Ishikawa (cell line): ENCODE results near the gene RABGAP1.

ENCODE experiments used
- CEBPB ChIP-seq: IDR thresholded peaks from 2 replicates; pipeline ENCODE4 v1.6.1; 2012
- CREB1 ChIP-seq: IDR thresholded peaks from 2 replicates; pipeline ENCODE4 v1.6.1; 2012; ENCODE audit warnings: low read depth
- EGR1 ChIP-seq: IDR thresholded peaks from 2 replicates; pipeline ENCODE4 v1.6.1; 2012
- EP300 ChIP-seq: IDR thresholded peaks from 2 replicates; pipeline ENCODE4 v1.6.1; 2012; ENCODE audit warnings: borderline replicate concordance
- FOXM1 ChIP-seq: IDR thresholded peaks from 2 replicates; pipeline ENCODE4 v1.6.1; 2012; ENCODE audit warnings: low read depth, borderline replicate concordance
- NFIC ChIP-seq: IDR thresholded peaks from 2 replicates; pipeline ENCODE4 v1.6.1; 2012
- RAD21 ChIP-seq: IDR thresholded peaks from 2 replicates; pipeline ENCODE4 v1.6.1; 2012; ENCODE audit warnings: low read depth
- TAF1 ChIP-seq: IDR thresholded peaks from 2 replicates; pipeline ENCODE4 v1.6.1; 2012; ENCODE audit warnings: low read depth, mild to moderate bottlenecking
- TCF12 ChIP-seq: IDR thresholded peaks from 2 replicates; pipeline ENCODE4 v1.6.1; 2012; ENCODE audit warnings: low read depth
- TEAD4 ChIP-seq: IDR thresholded peaks from 2 replicates; pipeline ENCODE4 v1.6.1; 2012
- YY1 ChIP-seq: IDR thresholded peaks from 2 replicates; pipeline ENCODE4 v1.6.1; 2012; ENCODE audit warnings: low read depth
- ZBTB7A ChIP-seq: IDR thresholded peaks from 2 replicates; pipeline ENCODE4 v1.6.1; 2012; ENCODE audit warnings: low read depth
- TF ChIP-seq, protein P1 (sequence below): IDR thresholded peaks from 2 replicates; pipeline ENCODE4 v1.6.1; 2012
- TF ChIP-seq, protein P2 (sequence below): IDR thresholded peaks from 2 replicates; pipeline ENCODE4 v1.6.1; 2012; ENCODE audit warnings: low read depth, mild to moderate bottlenecking
- TF ChIP-seq, protein P3 (sequence below): IDR thresholded peaks from 2 replicates; pipeline ENCODE4 v1.6.1; 2012

RABGAP1 gene

DNA sequence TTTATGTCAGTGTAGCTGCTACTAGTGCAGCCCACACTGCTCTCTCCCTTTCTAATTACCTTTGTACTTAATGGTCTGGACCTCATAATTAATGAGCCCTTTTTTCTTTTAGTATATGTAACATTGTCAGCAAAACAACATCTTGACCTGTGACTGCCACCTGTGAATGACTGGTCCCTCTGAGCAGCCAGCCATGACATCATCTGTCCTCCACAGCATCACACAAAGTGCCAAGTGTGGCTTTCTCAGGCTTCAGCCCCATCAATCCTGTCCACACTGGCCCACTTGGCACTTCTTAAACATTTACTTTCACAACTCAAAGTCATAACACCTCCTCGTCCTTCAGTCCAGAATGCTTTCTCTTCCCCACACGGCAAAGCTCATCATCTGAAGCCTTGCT, 197.3 kb downstream of the RABGAP1 start:
- TF ChIP-seq RAD21 (no peak), ZBTB7A (no peak), TAF1 (no peak), NFIC (no peak), CREB1 (no peak), TCF12 (no peak), TEAD4 (no peak), YY1 (no peak), CEBPB (no peak)
- TF ChIP-seq, protein P1, sequence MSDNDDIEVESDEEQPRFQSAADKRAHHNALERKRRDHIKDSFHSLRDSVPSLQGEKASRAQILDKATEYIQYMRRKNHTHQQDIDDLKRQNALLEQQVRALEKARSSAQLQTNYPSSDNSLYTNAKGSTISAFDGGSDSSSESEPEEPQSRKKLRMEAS, result no peak

DNA sequence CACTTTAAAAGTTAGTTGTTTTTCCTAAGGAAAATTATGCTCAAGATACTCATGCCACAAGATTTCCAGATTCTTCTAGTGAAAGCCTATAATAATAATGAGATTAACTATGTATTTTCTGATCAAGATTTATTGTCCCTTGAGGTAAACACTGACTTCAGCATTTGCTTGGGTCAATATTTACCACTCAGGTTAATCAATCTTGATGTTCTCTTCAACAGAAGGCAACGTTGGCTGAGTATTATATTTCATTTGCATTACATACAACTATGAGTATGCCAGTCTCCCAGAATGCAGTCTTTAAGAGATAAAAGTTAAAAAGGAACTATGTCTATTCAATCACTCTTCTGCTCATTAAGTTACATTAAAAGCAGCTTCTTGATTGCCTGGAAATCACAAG, 208.2 kb downstream of the RABGAP1 start:
- TF ChIP-seq ZBTB7A, result no peak
- TF ChIP-seq NFIC, result no peak
- no peak for TF ChIP-seq TAF1
- no peak for TF ChIP-seq TCF12
- TF ChIP-seq, protein P2, sequence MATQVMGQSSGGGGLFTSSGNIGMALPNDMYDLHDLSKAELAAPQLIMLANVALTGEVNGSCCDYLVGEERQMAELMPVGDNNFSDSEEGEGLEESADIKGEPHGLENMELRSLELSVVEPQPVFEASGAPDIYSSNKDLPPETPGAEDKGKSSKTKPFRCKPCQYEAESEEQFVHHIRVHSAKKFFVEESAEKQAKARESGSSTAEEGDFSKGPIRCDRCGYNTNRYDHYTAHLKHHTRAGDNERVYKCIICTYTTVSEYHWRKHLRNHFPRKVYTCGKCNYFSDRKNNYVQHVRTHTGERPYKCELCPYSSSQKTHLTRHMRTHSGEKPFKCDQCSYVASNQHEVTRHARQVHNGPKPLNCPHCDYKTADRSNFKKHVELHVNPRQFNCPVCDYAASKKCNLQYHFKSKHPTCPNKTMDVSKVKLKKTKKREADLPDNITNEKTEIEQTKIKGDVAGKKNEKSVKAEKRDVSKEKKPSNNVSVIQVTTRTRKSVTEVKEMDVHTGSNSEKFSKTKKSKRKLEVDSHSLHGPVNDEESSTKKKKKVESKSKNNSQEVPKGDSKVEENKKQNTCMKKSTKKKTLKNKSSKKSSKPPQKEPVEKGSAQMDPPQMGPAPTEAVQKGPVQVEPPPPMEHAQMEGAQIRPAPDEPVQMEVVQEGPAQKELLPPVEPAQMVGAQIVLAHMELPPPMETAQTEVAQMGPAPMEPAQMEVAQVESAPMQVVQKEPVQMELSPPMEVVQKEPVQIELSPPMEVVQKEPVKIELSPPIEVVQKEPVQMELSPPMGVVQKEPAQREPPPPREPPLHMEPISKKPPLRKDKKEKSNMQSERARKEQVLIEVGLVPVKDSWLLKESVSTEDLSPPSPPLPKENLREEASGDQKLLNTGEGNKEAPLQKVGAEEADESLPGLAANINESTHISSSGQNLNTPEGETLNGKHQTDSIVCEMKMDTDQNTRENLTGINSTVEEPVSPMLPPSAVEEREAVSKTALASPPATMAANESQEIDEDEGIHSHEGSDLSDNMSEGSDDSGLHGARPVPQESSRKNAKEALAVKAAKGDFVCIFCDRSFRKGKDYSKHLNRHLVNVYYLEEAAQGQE, result no peak
- no peak for TF ChIP-seq TEAD4
- TF ChIP-seq CEBPB, result no peak
- no peak for TF ChIP-seq EP300
- TF ChIP-seq EGR1, result no peak
- TF ChIP-seq, protein P1, result no peak
- TF ChIP-seq CREB1, result no peak
- TF ChIP-seq, protein P3, sequence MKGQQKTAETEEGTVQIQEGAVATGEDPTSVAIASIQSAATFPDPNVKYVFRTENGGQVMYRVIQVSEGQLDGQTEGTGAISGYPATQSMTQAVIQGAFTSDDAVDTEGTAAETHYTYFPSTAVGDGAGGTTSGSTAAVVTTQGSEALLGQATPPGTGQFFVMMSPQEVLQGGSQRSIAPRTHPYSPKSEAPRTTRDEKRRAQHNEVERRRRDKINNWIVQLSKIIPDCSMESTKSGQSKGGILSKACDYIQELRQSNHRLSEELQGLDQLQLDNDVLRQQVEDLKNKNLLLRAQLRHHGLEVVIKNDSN, result no peak
- TF ChIP-seq FOXM1, result no peak
- TF ChIP-seq YY1, result no peak
- TF ChIP-seq RAD21, result no peak

DNA sequence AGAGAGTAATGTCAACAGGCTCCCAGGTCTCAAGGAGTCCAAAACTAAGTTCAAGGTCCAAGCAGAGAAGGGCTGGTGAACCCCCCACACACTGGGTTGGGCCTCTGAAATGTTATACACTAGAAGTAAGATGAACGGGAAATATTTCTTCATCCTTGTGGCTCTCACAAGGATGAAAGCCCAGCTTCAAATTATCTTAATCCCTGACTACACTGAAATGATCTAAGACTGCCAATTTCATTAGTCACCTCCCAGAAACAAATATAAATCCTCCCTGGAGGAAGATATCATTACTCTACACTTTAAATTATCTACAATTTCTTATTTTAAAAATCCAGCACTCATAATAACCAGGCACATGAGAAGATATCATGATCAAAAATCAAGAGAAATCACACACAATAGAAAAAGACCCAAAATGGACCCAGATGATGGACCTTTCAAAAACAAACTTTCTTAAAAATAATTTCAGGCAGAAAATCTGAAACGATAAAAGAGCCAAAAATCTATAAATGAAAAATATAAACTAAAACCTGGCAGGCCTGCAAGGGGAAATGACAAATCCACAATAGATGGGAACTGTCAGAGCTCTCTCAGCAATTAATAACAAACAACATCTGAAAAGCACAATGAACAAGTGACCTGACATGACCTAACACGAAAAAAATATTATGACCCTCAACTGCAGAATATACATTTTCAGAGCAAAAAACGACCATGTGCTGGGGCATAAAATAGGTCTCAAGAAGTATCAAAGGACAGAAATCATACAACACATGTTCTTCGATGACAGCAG, 210.1 kb downstream of the RABGAP1 start:
- TF ChIP-seq TEAD4 (no peak), TCF12 (no peak), EP300 (no peak), TAF1 (no peak), YY1 (no peak), CREB1 (no peak), EGR1 (no peak), FOXM1 (no peak), ZBTB7A (no peak), NFIC (no peak), RAD21 (no peak), CEBPB (no peak)
- TF ChIP-seq, protein P1, result no peak
- TF ChIP-seq, protein P3, result no peak
- TF ChIP-seq, protein P2, result no peak
